Measurements from ENCODE around the gene SDK1.

DNA sequence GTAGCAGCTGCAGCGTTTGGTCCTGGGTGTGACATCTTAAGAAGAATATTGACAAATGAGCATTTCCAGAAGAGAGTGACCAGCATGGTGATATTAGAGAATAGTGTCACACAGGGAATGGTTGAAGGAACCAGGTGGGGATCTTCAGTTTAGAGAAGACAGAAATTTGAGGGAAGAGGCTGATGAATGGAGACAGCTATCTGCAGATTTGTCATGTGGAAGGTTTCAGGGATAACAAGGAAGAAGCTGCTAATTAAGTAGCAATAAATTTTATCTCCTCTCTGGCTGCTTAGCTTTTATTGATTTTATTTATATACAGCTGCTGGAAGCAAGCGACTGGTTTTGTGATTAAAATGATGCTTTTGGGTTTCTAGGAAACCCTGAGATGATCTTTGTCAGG, 26.0 kb downstream of the SDK1 start:
- TF ChIP-seq POLR2A (IDR thresholded peaks at IDR 0.05) (no peak), CTCF (IDR thresholded peaks at IDR 0.05) (no peak)
